NCI-H2107 treated with DMSO at 0.1 percent for 48 hours (cell line): ENCODE results near the gene IDNK.
"Not testable (repeated sequence)": the region's sequence is repeated elsewhere in the genome, so short reads cannot be mapped to it uniquely, and the experiment has no call there.

Experiments
- DNase-seq: peaks from one replicate; lab custom pipeline; 2025; ENCODE audit not compliant: unreplicated experiment; lab: John Stamatoyannopoulos, UW

IDNK gene

DNA sequence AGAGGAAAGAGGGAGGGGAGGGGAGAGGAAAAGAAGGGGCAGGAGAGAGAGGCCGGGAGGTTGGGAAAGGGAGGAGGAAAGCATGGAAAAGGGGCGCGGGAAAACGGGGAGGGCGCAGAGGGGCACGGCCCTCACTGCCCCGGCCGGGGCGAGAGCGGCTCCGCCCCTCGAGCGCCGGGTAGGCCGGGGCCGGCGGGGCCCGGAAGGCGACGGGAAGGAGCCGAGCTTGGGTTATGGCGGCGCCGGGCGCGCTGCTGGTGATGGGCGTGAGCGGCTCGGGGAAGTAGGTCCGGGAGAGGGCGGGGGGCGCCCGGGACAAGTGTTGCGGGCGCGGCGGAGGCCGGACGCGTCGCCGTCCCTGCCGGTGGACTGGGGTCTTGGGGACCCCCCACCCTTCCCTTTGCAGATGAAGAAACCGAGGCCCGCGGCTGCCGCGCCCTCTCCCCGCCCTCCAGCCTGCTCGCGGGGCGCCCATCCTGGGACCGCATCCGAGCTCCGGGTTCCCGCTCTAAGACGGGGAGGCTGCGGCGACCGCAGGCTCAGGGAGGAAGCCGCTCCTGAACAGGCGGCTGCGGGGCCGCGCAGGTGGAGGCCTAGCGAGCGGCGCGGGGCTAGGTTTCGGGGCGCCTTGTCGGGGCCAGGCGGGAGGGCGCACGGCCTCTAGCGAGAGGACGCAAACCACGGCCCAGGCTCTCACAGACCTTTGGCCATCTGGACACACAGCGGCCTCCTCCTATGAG, at the start of gene IDNK:
Gene IDNK (plus strand): TSS at position 205 of the 740 bp plus-strand sequence. CDS start 29 bp downstream, at position 234.
- DNase-seq = peak; percentile 4

DNA sequence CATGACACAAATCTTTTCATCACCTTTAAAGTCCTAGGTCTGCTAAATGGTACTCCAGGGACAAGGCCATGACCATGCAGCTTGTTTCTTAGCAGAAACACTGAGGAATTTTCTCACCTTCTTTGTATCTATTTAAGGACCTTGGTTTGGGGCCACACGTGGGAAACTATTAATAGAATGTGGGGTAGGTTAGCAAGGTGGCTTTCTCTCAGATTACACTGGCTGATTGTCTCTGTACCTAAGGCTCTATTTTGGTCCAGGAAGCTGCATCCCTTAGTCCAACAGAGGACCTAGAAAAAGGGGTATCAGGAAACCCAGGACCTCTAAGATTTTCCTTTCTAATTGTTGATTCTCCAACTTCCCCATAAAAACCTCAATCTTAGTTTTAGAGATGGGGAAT, 48.5 kb upstream of the IDNK start:
- DNase-seq = no peak

DNA sequence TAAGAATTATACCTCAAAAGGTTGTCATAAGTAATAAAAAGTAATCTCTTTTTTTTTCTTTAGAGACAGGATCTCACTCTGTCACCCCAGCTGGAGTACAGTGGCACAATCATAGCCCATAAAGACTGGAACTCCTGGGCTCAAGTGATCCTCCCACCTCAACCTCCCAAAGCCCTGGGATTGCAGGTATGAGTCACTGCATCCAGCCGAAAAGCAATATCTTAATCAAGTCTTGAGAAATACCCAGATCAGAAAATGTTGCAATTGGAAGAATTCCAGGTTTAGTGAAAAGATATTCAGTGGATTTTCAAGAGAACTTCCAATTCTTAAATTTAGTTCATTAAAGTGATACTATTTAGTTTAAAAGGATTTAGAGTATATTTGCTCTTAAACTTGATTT, 40.9 kb upstream of the IDNK start:
- DNase-seq = no peak

DNA sequence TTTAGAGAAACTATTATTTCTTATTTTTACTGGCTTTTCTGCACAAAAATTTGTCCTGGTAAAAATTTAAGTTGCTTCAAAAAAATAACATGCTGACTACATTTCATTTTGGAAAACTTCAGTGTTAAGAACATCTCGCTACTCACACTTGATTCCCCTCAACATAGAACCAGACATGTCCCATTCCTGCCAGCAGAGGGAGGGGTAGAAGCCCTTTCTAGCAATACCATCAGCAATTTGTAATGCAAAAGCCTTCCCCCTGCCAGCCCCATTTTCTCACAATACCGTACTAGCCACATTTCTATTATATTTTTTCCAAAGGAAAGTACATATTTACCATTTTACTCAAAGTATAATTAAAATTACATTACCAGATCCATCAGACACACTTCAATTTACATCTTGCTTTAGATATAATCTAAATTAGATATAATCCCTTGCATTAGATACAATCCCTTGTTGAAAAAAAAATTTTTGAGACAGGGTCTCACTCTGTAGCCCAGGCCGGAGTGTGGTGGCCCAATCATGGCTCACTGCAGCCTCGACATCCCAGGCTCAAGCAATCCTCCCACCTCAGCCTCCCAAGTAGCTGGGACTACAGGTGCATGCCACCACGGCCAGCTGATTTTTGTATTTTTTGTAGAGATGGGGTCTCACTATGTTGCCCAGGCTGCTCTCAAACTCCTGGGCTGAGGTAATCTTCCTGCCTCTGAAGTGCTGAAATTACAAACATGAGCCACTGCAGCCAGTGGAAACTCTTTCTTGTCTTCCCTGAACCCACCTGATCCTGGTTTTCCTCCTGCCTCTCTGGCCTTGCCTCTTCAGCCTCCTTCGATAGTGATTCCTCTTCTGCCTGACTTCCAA, 39.6 kb upstream of the IDNK start:
- DNase-seq = no peak

DNA sequence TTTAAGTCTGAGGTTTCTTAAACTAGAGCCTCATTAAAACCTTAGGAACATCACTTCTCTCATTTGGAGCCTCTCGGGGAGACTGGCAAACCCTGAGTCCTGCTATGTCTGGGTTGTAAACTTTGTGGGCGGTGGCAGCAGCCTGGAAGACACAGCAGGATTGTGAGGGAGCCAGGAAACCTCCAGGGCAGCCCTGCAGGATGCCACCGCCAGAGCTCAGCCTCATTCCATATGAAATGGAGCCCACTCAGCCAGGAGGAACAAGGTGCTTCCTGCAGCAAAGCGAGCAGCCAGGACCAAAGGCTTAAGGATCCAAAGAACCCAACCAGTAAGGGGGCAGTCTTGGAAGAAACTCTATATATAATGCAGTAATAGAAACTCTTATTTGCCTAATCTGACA, 37.9 kb upstream of the IDNK start:
- no peak for DNase-seq

DNA sequence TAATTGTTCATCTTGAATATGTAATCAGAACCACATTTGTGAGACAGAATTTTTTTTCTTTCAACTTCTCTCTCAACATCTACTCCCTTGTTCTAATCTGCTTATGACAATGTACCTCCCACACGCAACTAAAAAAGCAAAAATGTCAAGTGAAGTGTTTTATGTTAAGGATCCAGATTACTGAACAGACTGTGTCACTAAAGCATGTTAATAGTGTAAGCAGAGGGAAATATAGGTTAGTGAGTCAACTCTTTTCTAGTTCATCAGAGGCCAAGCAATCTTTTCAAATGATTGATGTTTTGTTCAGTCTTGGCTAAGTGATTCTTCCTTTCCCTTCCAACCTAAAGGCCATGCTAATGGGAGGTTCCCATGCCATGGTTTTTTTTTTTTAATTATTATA, 34.7 kb upstream of the IDNK start:
- no peak for DNase-seq

DNA sequence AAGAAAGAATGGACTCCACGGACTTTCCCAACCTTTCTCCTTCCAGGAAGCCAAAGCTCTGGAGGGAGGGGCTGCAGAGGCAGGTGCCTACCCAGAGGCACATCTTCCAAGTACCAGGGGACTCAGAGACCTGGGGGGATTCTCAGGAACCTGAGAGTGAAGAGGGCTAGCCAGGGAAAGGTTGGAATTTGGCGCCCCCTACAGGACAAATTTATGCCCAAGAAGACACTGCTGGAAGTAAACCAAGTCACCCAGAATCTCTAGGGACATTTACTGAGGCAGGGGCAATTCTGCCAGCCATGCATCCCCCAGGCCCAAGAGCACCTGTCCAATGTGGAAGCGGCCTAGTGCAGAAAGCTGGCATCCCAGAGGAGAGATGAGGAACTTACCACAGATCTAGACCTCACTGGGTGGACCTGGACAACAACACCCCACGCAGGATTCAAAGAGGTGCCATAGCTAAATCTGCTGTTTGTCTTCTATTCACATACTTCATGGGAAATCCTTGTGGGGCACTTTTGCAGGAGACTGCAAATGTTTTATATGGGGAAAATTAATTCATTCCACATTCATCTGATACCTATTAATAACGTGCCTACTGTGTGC, 25.9 kb upstream of the IDNK start:
- DNase-seq = no peak

DNA sequence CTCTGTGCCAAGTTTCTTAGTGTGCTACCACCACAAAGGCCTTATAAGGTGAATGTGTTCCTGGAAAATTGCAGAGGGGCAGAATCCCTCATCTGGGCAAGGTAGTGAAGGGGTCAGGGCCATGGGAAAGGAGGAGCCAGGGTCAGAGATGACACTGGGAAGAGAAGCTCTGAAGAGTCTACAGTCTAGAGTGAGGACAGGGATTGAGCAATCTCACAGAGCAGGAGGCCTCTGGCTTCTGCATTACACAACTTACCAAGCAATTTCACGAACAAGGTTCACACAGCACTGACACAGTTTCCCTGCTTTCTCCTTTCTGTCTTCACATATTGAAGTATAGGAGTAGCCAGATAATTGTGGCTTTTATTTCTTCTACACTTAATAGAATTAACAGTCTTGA, 24.5 kb upstream of the IDNK start:
- no peak for DNase-seq

DNA sequence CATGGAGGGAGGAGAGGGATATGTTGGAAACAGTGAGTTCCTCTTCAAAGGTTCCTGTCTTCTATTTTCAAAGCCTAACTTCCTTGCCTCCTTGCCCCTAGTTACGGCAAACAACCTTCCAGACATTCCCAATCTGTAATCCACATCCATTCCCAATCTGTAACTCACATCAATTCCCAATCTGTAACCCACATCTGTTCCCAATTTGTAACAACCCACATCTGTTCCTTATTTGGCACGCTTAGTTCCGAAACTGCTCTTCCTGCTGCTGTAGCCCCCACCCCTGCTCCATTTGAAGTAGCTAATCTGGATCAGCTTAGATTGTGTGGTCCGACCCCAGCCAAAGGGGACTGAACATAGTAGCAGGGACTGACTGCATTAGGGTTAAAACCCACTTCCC, 23.9 kb upstream of the IDNK start:
- DNase-seq = no peak

DNA sequence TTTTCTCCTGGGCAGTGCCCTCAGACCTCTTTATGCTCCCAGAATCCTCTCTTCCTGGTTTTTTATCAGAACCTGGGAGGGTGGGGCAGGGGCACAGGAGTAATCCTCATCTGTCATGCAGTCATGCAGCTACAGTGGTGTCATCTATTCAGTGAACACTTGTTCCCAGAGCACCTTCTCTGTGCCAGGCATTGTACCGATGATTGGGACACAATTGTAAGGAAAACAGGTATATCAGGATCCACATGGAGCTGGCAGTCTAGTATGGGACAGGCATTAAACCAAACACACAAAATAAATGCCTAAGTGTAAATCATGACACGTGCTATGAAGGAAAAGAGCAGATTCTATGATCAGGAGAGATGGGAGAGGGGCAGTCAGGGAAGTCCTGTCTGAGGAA, 21.5 kb upstream of the IDNK start:
- DNase-seq = no peak

DNA sequence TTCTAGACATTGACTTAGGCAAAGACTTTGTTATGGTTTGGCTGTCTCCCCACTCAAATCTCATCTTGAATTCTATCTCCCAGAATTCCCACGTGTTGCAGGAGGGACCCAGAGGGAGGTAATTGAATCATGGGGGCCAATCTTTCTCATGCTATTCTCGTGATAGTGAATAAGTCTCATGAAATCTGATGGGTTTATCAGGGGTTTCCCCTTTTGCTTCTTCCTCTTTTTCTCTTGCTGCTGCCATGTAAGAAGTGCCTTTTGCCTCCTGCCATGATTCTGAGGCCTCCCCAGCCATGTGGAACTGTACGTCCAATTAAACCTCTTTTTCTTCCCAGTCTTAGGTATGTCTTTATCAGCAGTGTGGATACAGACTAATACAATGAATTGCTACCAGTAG, 15.3 kb upstream of the IDNK start:
- DNase-seq = not testable (repeated sequence)

DNA sequence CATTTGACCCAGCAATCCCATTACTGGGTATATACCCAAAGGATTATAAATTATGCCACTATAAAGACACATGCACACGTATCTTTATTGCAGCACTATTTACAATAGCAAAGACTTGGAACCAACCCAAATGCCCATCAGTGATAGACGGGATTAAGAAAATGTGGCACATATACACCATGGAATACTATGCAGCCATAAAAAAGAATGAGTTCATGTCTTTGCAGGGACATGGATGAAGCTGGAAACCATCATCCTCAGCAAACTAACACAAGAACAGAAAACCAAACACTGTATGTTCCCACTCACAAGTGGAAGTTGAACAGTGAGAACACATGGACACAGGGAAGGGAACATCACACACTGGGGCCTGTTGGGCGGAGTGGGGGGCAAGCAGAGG, 9.6 kb upstream of the IDNK start:
- not testable (repeated sequence) for DNase-seq

DNA sequence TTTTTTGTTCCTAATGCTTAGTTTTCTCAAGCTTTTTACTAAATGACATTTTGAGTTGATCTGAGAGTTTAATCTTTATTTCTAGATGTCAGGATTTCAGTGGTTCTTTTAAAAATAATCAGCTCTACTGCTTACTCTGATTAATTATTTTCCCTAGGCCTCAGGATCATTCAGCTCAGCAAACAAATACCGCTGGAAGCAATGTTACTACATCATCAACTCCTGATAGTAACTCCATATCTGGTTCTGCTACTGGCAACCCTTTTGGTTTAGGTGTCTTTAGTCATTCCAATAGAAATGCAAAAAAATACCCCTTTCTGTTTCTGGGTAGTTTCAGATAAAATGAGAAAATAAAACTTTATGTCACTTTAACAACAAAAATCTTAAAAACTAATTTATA, 5.6 kb upstream of the IDNK start:
- no peak for DNase-seq

DNA sequence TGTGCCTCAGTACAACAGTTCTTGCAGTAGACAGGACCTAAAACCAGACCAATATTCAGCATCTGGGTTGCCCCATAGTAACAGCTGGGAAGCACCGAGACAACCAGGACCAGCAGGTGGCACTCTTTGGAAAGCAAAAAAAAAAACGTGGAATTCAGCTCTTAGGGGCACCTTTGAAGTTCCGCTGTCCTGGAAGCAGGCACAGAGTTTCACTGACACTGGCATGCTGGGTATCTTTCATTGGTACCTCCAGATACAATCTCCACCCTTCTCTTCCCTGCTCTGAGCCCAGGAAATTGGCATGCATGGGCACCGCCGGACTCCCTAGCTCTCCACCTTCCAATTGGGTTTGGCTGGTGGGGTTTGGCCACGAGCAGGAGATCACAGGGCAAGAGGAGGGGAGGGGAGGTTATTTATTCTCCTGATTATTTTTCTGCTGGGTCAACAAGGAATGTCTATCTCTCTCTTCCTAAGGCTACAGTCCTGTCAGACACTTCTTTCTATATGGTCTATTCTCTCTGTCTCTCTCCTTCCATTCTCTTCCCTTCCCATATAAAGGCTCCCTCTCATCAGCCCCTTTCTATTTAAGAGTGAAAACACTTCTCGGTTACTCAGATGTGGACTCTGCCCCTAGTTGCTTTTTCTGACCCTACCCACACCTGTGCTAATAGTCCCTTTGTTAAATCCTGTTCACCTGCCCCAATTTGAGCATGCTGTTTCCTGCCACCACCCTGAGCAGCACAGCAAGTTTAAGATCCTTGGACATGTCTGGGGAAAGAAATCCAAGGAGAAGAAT, 1.9 kb upstream of the IDNK start:
- DNase-seq = peak; percentile 30

DNA sequence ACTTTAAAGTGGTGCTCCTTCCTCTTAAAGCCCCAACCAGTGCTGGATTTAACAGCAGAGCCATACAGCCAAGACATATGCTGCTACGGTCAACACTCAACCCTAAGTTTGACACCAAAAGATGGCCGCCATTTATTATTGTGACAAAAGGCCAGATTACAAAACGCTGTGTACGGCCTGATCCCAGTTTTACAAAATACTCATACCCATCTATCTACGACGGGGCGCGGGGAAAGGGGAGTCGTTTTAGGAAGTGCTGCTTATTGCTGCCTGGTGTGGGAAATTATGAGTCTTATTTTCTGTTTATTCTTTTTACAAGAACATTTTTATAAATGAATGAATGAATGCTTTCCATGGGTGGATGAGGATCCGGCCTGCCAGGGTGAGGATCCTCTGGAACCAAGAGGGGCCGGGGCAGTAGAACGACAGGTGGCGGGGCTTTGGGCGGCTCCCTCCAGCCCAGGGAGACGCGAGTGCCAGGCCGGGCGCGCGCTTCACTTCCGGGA, 457 bp upstream of the IDNK start:
- DNase-seq = no peak

DNA sequence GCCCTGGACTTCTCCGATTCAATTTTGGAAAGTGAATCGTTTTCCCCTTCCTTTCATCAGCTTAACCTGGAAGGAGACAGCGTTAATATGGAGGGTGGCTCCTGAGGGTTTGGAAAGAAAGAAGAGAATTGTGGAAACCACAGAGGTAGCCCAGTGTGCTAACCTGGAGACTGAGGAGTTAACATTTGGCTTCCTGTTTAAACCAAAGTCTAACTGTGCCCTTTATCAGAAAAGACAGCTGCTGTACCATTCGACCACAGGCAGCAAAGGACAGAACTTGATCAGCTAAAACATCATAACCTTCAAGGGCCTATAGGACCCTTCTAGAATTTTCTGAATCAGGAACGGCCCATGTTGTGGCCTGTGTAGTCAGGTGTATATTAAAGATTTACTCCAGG, 735 bp downstream of the IDNK start:
- peak; percentile 2 for DNase-seq

DNA sequence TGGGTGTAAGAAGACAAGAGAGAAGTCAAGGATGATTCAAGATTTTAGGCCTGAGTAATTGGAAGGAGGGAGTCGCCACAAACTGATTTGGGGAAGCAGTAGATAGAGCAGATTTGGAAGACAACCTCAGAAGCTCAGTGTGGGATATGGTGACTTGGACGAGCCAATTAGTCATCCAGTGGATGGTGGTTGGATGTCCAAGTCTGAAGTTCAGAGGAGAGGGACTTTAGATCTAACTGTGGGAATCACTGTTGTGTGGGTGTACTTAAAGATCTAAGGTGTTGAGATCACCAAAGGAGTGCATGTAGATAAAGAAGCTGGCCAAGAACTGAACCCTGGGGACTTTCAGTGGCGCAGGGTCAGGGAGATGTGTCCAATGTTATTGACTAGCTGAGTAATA, 2.2 kb downstream of the IDNK start:
- no peak for DNase-seq

DNA sequence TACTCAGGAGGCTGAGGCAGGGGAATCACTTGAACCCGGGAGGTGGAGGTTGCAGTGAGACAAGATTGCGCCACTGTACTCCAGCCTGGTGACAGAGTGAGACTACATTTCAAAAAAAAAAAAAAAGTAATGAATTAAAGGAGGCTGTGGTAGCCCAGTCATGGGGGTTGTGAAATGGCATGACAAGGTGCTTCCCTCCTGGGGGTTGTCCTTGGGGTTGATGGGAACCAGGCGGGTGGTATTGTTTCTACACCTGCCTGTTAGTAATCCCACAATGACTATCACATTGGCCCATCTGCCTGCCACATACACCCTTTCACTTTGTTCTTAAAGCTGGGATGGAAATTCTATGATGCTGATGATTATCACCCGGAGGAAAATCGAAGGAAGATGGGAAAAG, 5.6 kb downstream of the IDNK start:
- no peak for DNase-seq

DNA sequence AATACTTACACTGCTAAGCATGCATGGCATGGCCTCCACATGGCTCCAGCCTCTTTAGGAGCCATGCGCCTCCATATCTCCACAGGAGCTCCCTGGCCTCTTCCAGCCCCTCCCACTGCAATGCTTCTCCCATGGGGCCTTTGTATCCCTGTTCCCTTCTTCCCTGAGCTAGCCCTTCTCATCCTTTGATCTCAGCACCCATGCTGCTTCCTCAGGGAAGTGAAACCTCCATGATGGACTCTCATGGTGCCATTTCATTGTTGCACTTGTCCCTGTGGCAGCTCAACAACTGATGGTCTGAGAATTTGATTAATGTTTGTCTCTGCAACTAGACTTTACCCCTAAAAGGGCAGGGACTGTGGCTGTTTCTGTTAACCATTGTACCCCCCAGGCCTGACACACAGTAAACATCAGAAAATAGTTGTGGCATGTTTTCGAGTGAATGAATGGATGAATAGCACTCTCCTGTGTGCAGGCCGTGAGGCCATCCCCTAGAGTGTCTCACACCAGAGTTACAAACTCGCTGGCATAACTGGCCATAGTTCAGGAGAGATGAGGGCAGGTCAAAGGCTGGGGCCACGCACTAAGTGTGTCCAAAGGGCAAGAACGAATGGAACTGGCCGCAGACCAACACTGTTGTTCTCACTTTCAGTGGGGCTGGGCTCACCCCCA, 6.6 kb downstream of the IDNK start:
- no peak for DNase-seq

DNA sequence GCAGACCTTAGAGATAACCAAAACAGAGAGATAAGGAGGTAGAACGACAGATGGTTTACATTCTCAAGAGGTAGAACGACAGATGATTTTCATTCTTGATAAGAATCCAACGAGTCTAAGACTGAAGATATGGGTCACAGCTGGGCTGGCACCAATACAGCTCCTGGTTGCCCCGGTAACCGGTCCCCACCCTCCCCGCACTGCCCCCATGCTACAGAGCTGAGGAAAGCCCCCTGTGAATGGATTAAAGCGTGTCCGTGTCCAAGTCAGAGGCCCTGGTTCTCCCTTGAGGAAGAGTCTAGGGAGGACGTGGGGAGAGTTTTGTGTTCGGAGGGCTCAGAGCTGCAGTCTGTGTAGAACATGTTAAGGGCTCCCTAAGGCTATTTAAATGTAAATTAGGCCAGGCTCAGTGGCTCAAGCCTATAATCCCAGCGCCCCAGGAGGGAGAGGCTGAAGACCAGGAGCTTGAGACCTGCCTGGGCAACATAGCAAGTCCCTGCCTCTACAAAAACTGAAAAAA, 8.1 kb downstream of the IDNK start:
- DNase-seq = no peak
